Measurements from ENCODE around the gene SUSD1.

Gene SUSD1

DNA sequence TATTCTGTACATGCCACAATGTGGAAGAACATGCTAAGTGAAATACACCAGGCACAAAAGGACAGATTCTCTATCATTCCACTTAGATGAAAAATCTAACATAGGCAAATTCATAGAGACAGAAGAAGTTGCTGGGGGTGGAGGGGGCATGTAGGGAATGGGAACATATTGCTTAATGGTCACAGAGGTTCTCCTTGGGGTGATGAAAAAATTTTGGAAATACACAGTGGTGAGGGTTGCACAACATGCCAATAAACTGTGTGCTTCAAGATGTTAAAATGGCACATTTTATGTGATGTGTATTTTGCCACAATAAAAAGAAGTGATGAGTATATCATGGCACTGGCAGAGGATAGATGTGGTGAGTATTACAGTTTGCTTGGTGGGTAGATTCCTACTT lies 111.9 kb downstream of the SUSD1 start:
- DNase-seq = no peak

DNA sequence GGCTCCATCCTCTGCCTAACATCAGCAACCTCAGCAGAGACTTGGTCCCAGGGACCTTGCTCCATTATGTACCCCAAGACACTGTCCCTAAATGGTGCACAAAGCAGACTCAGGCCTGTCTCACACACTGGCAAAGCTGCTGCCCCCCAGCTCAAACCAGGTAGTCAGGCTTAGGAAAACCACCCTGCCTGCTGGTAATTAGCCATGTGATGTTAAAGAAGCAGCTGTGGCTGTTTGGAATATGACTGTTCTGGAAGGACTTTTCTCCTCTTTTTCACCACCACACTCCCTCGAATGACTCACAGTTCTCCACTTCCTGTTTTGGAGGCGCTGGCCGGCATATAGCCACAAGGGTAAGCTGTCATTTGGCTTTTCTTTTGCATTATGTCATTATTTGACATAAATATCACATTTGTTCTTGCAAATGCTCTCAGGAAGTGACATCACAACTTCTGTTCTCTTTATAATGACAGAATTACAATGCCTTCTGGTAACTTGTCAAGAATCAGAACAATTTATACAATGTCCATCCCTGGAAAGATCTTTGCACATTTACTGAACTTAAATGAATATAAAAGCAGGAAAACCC lies 113.9 kb downstream of the SUSD1 start:
- DNase-seq = no peak

DNA sequence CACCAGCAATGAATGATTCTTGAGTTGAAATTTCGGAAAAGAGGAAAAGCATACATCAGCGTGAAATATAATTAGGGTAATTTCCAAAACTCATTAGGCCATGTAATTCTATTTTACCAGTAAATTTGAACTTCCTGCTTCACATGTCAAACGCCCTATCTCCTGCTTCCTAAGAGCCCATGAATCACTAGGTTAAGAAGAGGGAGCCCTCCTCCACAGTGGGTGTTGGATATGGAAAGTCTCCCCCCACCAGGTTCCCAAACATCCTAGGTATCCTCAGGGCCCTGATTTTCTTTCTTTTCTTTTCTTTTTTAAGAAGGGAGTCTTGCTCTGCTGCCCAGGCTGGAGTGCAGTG lies 115.2 kb downstream of the SUSD1 start:
- DNase-seq = no peak

DNA sequence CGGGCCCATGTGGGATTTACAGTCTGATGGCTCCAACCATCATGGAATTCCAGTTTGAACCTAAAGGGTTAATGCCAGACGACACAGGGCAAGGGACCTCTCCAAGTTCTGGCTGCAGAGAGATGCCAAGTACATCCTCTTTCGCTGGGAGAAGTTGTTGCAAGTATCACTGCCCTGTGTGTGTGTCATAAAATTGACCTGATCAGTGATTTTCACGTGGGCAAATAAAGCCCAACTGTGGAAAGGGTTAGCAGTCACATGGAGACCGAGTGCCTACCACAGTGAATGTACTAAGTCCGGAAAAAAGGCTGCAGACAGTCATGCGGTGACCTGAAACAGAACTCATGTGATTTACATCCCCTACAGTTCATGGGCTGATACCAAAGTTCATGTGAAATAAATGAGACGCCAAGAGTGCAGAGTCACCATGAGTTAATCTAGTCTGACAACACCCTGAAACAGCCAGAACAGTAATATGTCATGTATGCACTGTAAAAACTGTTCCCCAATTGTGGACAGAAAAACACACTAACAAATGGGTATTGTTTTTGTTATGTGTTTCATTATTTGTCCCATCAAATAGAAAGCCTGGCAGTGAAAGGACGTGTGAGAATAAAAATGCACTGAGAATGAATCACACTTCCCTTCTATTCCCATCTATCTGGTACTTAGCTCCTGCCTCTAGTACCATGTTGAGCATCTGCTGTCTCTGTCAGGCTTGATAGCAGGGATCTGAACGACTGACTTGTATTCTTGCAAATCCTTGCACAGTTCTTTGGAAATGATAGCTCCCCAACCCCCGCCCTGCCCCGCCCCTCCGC lies 115.7 kb downstream of the SUSD1 start:
- no peak for DNase-seq

DNA sequence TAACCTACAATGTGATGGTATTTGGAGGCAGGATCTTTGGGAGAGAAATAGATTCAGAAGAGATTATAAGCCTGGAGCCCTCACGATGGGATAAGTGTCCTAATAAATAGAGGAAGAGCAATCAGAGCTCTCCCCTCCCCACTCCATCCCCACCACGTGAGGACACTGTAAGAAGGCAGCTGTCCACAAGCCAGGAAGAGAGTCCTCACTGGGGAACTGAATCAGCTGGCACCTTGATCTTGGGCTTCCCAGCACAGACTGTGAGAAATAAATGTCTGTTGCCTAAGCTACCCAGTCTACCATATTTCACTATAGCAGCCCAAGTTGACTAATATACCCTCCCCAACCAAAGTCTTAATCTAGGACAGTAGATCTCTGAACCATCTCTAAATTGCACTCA lies 118.1 kb downstream of the SUSD1 start:
- no peak for DNase-seq

DNA sequence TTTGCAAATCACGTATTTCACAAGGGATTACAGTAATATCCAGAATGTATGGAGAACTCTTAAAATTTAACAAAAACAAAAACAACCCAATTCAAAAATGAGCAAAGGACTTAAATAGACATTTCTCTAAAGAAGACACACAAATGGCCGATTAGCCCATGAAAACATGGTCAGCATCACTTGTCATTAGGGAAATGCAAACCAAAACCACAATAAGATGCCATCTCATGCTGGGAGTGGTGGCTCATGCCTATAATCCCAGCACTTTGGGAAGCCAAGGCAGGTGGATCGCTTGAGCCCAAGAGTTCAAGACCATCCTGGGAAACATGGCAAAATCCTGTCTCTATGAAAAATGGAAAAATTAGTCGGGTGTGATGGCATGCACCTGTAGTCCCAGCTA lies 120.2 kb downstream of the SUSD1 start:
- no peak for DNase-seq

DNA sequence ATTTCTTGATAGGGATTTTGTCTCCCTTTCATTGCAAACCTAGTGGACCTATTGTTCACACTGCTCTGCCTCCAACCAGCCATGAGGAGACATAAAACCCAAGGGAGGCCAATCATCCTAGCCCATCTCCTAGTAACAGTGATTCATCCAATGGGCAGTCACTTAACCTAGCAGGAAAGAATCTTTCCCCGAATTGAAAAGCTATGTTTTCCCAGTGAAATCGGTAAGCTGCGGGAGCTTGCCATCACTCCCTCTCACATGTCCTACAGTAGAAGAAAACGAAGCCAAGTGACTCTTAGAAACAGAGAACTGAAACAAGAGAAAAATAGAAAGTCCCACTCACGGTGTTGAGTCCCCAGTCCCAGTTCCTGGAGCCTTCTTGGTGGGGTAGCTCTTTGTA lies 123.3 kb downstream of the SUSD1 start:
- no peak for DNase-seq

DNA sequence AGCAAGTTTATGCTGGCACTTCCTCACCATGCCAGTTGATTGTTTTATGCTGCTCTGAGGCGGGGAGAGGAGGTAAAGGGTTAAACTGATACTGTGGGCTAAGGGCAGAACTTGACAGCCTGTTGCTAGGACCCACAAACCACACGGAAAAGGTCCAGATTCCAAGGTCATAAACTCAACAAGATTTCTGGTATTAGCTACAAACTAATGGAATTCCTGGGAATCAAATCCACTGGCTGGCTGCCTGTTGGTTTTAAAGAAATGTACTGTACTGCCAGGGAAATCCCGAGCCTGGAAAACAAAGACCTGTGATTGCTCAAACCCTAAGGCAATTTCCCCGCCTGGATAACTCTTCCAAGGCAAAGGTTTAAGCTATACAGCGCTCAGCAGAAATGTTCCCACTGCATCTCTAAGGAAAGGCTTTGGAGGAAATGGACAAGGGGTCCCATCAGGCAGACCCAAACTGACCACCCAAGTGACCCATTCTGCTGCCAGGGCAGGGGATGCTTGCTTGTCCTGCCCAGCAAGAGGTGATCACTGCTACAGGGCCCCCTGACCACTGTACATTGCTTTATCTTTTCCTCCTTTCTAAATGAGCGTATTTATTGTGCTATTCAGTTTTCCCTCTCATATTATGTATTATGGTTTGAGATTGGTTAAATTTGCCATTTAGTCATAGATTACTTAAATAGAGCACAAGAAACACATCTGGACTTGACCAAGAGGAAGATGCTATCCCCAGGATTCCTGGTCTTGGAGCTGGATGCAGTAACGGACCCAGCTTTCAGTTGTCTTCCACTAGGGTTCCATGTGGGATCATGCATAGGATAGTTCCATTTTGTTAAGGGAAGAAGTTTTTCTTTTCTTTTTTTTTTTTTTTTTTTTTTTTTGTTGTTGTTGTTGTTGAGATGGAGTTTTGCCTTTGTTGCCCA lies 124.3 kb downstream of the SUSD1 start:
- DNase-seq = no peak

DNA sequence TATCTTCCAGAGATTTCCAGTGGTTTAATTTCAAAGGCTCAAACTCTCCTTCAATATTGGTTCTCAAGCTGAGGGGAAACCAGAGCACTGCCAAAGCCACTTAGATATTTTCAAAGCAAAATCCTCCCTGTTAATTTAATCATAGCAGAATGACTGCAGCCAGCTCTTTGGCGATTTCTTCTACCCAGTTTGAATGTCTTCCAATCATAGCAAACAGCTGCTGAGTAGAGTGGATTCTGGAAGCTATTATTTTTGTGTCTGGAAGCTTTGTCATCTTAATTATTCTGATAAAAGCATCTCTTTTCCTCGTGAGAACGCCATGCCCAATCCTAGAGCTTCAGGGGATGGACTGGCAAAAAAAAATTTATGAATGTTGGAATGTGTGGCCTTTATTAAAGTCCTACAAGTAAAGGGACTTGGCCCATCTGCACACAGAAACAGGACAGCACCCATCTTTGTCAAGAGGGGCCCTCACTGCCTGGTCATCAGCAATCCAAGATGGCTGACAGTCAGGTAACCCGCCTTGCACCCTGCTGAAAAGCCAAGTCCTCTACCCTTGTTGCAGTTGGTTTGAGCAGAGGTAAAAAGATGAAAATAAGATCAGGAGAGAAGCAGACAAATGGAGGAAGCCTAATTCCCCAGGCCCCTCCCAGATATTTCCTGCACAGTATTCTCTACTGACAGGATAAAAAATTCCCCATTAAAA lies 125.1 kb downstream of the SUSD1 start:
- no peak for DNase-seq

DNA sequence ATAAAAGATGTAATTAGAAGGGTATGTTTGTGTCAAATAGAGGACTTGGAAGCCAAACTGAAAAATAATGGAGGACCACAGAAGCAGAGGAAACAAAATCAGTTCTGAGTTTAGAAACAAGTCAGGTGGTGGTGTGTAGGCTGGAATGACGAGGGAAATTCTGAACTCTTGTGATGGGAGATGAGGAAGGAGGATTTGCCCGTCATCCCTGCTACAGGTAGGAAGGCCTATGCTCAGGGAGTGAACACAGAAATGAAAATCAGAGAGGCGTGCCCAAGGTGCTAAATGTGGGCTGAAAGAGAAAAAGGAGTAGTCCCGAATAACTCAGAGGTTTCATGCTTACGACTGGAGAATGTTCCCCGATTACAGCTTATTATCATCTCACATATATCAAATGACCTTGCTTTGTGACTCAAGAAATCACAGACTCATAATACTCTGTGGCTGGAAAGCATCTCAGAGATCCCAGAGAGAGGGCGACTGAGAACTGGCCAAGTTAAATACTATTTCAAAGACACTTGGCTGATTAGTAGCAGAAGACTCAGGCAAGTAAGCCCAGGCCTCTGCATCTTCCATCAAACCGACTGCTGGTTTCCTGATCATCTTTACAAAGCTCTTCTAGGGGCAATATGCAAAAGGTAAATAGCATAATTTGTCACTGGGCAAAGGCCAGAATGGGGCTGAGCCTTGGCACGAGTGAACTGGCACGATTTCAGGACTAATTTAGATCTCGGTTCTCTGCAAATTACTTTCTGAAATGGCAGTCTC lies 126.0 kb downstream of the SUSD1 start:
- no peak for DNase-seq

DNA sequence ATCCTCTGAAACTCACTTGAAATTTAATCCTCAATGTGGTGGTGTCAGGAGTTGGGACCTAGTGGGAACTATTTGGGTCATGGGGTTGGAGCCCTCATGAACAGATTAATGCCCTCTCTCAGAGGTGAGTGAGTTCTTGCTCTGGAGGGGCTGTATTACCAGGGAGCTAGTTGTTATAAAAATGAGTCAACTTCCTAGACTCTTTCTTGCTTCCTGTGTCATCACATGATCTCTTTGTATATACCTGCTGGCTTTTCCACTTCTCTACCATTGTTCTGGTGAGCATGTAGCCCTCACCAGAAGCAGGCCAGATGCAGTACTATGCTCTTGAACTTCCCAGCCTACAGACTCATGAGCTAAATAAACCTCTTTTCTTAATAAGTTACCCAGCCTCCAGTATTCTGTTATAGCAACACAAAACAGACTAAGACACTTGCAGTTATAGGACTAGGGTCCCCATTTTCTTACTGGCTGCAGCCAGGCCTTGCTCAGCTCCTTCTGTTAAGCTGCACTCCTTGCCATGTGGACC lies 127.5 kb downstream of the SUSD1 start:
- no peak for DNase-seq

DNA sequence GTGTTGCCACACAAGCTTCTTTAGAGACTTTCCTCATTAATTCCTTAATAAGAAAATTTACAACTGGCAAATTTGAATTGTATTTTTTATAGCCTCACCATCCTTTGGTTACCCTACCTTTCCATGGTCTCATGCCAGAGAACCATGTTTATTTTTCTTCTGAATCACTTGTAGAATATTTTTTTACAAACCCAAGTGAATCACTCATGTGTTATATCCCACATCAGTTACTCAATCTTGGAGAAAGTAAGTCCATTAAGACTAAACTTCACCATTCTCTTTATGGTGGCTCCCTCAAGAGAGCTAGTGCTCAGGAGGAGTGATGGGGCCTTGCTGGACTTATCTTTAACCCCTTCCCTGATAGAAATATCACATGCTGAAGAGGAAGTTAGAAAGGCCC lies 128.9 kb downstream of the SUSD1 start:
- DNase-seq = no peak

DNA sequence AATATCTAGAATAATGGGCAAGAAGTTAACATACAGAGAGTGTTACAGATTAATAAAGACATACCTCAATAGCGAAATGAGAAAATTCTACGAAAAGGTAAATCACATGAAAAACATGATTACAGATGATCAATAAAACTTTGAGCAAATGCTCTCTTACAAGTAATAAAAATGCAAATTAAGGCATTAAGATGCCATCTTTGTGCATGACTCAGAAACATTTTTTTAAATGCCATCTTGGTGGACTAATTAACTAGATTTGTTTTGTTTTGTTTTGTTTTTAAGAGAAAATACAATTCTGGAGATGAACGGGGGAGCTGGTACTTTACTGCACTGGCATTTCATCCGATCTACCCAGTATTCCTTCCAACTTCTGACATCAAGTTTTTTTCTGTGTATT lies 130.2 kb downstream of the SUSD1 start:
- no peak for DNase-seq

DNA sequence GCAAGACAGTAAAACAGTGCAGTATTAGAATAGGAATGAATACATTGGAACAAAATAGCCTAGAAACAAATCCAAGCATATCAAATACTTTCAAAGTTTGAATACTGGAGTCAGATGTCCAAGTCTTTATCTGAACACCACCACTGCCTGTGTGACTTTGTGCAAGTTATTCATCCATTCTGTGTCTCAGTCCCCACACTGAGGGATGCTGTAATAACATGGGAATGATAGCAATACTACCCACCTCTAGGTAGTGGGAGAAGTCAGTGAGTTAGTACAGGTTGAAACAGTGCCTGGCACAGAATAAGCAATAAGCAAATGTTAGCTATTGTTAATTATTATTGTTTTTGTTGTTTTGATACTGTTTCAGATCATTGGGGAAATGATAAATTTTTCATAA lies 130.9 kb downstream of the SUSD1 start:
- no peak for DNase-seq

DNA sequence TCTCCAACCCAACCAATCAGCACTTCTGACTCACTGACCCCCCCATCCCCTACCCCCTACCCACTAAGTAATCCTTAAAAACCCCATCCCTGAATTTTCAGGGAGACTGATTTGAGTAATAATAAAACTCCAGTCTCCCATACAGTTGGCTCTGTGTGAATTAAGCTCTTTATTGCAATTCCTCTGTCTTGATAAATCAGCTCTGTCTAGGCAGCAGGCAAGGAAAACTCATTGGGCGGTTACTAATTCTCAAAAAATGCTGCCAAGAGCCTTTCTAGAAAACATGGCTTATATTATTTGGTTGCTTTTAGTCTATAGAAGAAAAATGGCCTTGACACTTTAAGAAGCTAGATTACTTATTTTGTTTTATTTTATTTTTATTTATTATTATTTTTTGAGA lies 131.7 kb downstream of the SUSD1 start:
- no peak for DNase-seq

DNA sequence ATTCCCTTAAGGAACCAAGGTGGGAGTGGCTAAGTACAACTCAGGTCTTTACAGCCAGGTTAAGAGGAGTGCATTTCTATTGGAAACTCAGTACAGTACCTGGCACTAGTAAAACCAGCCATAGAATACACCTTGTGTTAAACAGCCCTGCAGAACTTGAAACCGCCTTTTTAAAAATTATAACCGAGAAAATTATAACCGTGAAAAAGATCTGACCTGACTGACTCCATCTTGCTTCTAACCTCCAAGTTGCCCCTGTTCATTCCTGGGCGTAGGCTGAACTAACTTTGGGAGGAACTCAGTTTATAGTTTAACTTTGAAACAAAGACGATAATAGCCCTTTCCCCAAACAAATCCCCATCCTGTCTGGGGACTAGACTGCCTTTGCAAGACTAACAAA lies 132.3 kb downstream of the SUSD1 start:
- no peak for DNase-seq

DNA sequence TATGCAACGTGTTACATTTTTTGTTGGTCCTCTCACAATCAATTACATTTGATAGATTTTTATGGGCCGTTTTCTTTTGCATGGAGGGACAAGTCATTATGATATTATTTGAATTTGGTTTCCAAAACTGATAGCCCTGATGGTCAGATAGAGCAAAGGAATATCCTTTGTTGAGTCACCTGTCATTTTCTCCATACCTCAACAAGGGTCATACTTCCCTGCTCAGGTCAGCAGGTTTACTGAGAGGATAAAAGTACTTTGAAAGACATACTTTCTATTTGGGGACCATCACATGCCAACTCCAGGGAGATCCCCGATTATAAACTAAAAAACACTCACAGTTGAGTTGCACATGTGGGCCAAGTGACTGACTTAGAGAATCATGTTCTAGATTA lies 132.9 kb downstream of the SUSD1 start:
- no peak for DNase-seq

DNA sequence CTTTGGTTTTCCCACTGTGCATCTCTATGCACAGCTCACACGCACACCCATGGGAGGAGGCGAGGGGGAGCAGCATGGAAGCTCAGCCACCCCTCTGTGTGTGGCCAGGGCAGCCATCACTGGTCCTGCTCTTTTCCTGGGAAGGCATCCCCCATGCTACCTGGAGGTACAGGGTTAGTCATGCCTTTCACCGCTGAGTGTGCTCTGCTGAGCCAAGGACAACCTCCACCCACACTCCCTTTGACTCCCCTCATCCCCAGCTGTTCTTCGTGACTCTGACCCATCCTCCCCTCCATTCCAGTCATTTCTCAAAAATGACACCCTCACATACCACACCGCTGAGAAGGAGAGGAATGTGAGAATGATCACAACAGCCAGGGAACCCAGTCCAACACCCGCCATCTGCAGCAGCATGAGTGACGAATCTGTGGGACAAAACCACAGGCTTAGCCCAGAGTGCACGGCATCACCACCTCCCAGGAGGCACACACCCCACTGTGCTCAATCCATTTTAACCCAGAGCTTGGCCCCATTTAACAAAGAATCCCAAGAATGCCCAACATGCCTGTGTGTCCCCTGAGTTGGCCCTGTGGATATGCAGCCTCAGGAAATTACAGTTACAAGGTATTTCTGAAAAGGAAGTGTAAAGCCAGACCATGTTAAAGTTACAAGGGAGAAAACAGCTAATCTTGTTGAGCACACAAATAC lies 133.4 kb downstream of the SUSD1 start:
- no peak for DNase-seq

DNA sequence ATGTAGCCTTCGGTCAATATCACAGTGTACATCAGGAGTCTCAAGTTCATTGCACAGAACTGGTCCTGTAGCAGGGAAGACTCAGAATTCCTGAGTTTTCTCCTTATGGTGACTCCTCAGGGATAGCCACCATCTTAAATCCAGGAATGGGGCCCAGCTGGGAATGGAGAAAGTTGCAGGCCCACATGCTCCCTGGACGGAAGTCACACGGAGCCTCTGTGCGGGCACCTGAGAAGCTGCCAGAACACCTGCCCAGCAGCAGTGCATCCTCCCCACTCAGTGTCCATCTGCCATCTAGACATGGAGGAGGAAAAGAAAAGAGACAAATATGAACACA lies 133.9 kb downstream of the SUSD1 start:
- no peak for DNase-seq

DNA sequence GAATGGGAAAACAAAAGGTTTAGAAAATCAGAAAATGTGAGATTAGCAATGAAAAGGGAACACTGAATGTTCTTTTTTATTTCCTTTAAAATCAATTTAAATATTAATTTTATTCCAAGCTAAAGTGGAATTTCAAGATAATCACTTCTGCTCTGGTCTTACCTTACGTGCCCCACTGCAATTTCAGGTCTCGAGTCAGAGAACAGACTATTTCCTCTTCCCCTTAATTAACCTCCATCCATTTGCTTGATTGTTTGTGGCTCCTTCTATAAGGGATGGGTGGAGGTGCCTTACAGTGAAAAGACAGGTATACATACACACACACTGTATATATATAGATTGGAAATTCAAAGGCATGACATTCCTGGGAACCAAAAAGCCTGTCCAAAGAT lies 137.1 kb downstream of the SUSD1 start:
- no peak for DNase-seq

DNA sequence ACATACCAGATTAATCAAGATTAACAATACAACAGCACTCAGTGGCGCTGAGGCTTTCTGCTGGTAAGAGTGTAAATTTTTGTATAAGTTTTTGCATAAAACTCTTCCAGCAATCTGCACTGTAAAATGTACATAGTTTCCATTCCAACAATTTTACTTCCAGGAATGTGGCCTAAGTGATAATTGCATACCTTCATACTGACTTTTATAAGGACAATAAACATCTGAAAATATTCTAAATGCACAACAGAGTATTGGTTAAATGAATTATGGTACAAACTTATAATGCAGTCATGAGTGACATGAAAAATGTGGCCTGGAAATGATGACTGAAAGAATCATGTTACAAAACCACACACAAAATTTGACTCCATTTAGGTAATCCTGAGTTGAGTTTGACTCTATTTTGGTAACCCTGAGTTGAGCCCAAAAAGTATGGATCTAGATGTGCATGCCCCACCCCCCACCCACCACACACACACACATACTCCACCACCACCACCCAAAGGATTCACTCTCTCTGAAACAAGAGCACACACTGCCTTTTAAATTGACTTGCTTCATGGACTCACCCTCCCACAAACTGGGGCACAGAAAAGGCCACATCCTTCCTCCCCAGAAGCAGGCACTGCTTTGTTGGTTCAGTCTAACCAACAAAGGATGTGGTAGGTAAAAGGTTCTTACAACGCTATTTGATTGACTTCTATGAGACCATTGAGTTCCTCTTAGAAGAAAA lies 137.6 kb downstream of the SUSD1 start:
- DNase-seq = peak; percentile 41 to 52
